Caco-2 (cell line): ENCODE data around the gene SEMA4D. TPM values are rescaled to one million over a fixed set of nuclear protein-coding genes. Genes with fewer than 3 reads are reported as not detected.

Source experiments
- BruUV-seq: library from RNA; stranded (reverse); fragments of 400-500 nt; replicated peaks from 2 replicates; lab custom pipeline; 2021; lab: Mats Ljungman, UMichigan
- CTCF ChIA-PET: fragments of 300-600 bp; sonication (Branson Sonifier 250); formaldehyde crosslinking; loops from one replicate; lab custom pipeline; 2022; ENCODE audit warnings: antibody characterized with exemption; lab: Charles Lee
- POLR2A ChIA-PET: fragments of 300-600 bp; sonication (Branson Sonifier 250); formaldehyde crosslinking; loops from one replicate; lab custom pipeline; 2022; ENCODE audit warnings: antibody characterized with exemption; lab: Charles Lee
- DNase-seq, 2 experiments: peaks; one replicate each; pipeline versions ENCODE4 v3.0.0 to v3.0.0-alpha.2; 2020 to 2022
- H3K27me3 ChIP-seq: replicated peaks from 2 replicates; pipeline ENCODE4 v1.6.0; 2011; ENCODE audit warnings: low read length; ENCODE audit not compliant: control insufficient read depth, insufficient read depth
- H3K36me3 ChIP-seq: 2 replicates; pipeline ENCODE4 v1.5.1; 2011; ENCODE audit warnings: low read length; ENCODE audit not compliant: control insufficient read depth, insufficient read depth
- H3K4me1 ChIP-seq: fragments of 250-450 bp; sonication (Bioruptor Pico); 2 replicates; pipeline ENCODE4 v1.5.1; 2020; ENCODE audit warnings: mild to moderate bottlenecking
- H3K4me3 ChIP-seq: 2 replicates; pipeline ENCODE4 v1.5.1; 2011; ENCODE audit warnings: low read depth, mild to moderate bottlenecking, control low read depth, low read length
- H3K9me3 ChIP-seq: fragments of 250-450 bp; sonication (Bioruptor Pico); 2 replicates; pipeline ENCODE4 v1.5.1; 2020; ENCODE audit warnings: mild to moderate bottlenecking, moderate library complexity
- H3K27ac Mint-ChIP-seq: one replicate; pipeline ENCODE4 v1.8.0; 2022; ENCODE audit warnings: mixed read lengths; ENCODE audit not compliant: unreplicated experiment
- H3K27me3 Mint-ChIP-seq: one replicate; pipeline ENCODE4 v1.8.0; 2022; ENCODE audit warnings: mixed read lengths; ENCODE audit not compliant: insufficient read depth, unreplicated experiment
- H3K36me3 Mint-ChIP-seq: one replicate; pipeline ENCODE4 v1.8.0; 2022; ENCODE audit warnings: mild to moderate bottlenecking, mixed read lengths; ENCODE audit not compliant: insufficient read depth, unreplicated experiment
- H3K4me1 Mint-ChIP-seq: one replicate; pipeline ENCODE4 v1.8.0; 2022; ENCODE audit warnings: low read depth, mixed read lengths; ENCODE audit not compliant: unreplicated experiment
- H3K4me3 Mint-ChIP-seq: one replicate; pipeline ENCODE4 v1.8.0; 2022; ENCODE audit warnings: mild to moderate bottlenecking, moderate library complexity, mixed read lengths; ENCODE audit not compliant: unreplicated experiment
- H3K9me3 Mint-ChIP-seq: one replicate; pipeline ENCODE4 v1.8.0; 2022; ENCODE audit warnings: mixed read lengths; ENCODE audit not compliant: unreplicated experiment
- CTCF ChIP-seq, 2 experiments: fragments of 200-600 bp in 1 of 2; IDR thresholded peaks; 1 replicate in 1 of 2; 2 replicates in 1 of 2; pipeline versions ENCODE4 v1.5.1 to v1.8.0; 2011 to 2022; ENCODE audit warnings: antibody characterized with exemption in 1 of 2, control low read depth in 1 of 2, inconsistent platforms in 1 of 2, low read depth in 1 of 2, low read length in 1 of 2, mild to moderate bottlenecking in 1 of 2, moderate library complexity in 1 of 2; ENCODE audit not compliant: insufficient read depth in 1 of 2, severe bottlenecking in 1 of 2, unreplicated experiment in 1 of 2
- intact Hi-C: fragments of 100-400 bp; cut with micrococcal nuclease; formaldehyde crosslinking; loops from one replicate; pipeline ENCODE4 v1.10.0; 2022; ENCODE audit not compliant: unreplicated experiment
- total RNA-seq: library from RNA; stranded (reverse); gene quantifications from 2 replicates; pipeline ENCODE4 v1.2.3, GENCODE V29; 2022

SEMA4D gene
- total RNA-seq, 1 experiment from 2014 or later: 17.1 TPM

GRCh38 chr9:89383721-89384300 lies 114.1 kb downstream of the SEMA4D start:
- no peak for TF ChIP-seq CTCF (IDR thresholded peaks at IDR 0.05; ENCODE audit: insufficient read depth in 1 of 2, low read depth in 1 of 2, low read length in 1 of 2, severe bottlenecking in 1 of 2, unreplicated experiment in 1 of 2)
- intact Hi-C loops: no loop called here
- Mint-ChIP-seq H3K27me3 (no peaks in the 10 kb centered on the region), H3K4me1 (no peaks in the 10 kb centered on the region), H3K4me3 (no peak overlapping the region), H3K36me3 (peaks cover 4% of the 10 kb centered on the region), H3K27ac (no peak overlapping the region), H3K9me3 (no peaks in the 10 kb centered on the region)
- no TSS peak for BruUV-seq
- H3K27me3 ChIP-seq: no peaks in the 10 kb centered on the region
- POLR2A ChIA-PET: no interaction called here
- no peaks in the 10 kb centered on the region for H3K36me3 ChIP-seq
- CTCF ChIA-PET: no interaction called here
- H3K4me1 ChIP-seq: no peaks in the 10 kb centered on the region
- DNase-seq: no peak
- no peaks in the 10 kb centered on the region for H3K9me3 ChIP-seq
- H3K4me3 ChIP-seq: no peak overlapping the region

GRCh38 chr9:89383030-89383720 lies 114.7 kb downstream of the SEMA4D start:
- no TSS peak for BruUV-seq
- no peak for DNase-seq
- no peaks in the 10 kb centered on the region for H3K9me3 ChIP-seq
- Mint-ChIP-seq H3K27ac (no peak overlapping the region), H3K4me1 (no peaks in the 10 kb centered on the region), H3K9me3 (no peaks in the 10 kb centered on the region), H3K36me3 (peaks cover 4% of the 10 kb centered on the region), H3K4me3 (no peak overlapping the region), H3K27me3 (no peaks in the 10 kb centered on the region)
- no peaks in the 10 kb centered on the region for H3K36me3 ChIP-seq
- no peaks in the 10 kb centered on the region for H3K27me3 ChIP-seq
- no peak overlapping the region for H3K4me3 ChIP-seq
- ChIA-PET CTCF (no interaction called here), POLR2A (no interaction called here)
- H3K4me1 ChIP-seq: no peaks in the 10 kb centered on the region
- TF ChIP-seq CTCF (IDR thresholded peaks at IDR 0.05; ENCODE audit: insufficient read depth in 1 of 2, low read depth in 1 of 2, low read length in 1 of 2, severe bottlenecking in 1 of 2, unreplicated experiment in 1 of 2): no peak
- intact Hi-C loops: no loop called here

GRCh38 chr9:89382026-89382986 lies 115.6 kb downstream of the SEMA4D start:
- ChIA-PET CTCF (no interaction called here), POLR2A (no interaction called here)
- no peak overlapping the region for H3K27ac Mint-ChIP-seq
- no peaks in the 10 kb centered on the region for H3K9me3 Mint-ChIP-seq
- DNase-seq: no peak
- Histone ChIP-seq H3K9me3 (no peaks in the 10 kb centered on the region), H3K4me3 (no peak overlapping the region), H3K27me3 (no peaks in the 10 kb centered on the region), H3K36me3 (no peaks in the 10 kb centered on the region), H3K4me1 (no peaks in the 10 kb centered on the region)
- no peak overlapping the region for H3K4me3 Mint-ChIP-seq
- intact Hi-C loops: no loop called here
- peaks cover 4% of the 10 kb centered on the region for H3K36me3 Mint-ChIP-seq
- no peaks in the 10 kb centered on the region for H3K4me1 Mint-ChIP-seq
- no peak for TF ChIP-seq CTCF (IDR thresholded peaks at IDR 0.05; ENCODE audit: insufficient read depth in 1 of 2, low read depth in 1 of 2, low read length in 1 of 2, severe bottlenecking in 1 of 2, unreplicated experiment in 1 of 2)
- H3K27me3 Mint-ChIP-seq: no peaks in the 10 kb centered on the region
- no TSS peak for BruUV-seq
